Measurements from ENCODE around the gene ZNF134.

The ZNF134 gene

DNA sequence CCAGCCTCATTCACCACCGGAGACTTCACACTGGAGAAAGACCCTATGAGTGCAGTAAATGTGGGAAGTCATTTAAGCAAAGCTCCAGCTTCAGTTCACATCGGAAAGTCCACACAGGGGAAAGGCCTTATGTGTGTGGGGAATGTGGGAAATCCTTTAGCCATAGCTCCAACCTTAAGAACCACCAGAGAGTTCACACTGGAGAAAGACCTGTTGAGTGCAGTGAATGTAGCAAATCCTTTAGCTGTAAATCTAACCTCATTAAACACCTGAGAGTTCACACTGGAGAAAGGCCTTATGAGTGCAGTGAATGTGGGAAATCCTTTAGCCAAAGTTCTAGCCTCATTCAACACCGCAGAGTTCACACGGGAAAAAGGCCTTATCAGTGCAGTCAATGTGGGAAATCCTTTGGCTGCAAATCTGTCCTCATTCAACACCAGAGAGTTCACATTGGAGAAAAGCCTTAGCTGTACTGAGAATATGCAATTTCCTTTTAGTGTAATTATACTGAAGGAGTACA is 27.7 kb downstream of the ZNF134 start:
- no peak for DNase-seq

DNA sequence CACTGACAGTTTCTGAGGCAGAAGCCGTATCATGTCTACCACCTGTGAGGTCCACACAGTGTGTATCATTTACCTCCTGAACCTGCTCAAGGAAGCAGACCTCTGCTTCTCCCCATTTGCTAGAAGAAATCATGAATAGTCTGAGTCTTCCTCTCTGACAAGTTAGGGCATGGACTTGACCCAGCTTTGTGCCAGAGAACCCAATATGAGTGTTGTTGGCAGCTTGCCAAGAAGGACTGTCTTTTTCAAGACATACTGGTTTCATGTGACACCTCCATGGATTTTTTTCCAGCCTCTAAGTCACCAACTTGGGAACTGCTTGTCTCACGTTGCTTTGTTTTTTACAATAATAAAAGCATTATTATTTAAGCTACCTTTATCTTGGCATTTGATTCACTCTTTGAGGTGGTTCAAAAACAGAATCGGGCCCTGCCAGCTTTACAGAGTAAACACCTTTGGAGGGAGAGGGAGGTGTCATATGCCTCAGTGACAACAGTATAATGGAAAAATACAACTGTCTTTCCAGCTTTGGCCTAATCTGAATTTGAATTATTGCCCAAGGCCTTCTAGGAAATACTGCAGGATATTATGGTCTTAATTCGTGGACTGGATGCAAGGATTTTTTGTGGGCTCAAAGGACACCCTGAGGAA is 28.5 kb downstream of the ZNF134 start:
- DNase-seq, result no peak

DNA sequence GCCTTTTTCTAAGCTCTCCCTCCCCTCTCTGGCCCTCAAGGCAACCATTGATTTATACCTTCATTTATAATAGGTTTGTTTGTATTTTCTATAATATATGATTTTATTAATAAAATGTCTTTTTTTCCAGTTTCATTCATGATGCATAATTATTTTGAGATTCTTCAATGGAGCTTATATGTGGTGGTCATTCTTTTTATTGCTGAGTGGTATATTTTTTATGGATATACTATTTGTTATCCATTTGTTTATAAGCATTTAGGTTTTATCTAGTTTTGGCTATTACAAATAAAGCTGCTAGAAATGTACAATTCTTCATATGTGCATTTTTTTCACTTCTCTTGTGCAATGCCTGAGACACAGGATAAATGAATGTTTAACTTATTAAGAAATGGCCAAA is 29.7 kb downstream of the ZNF134 start:
- DNase-seq, result no peak

DNA sequence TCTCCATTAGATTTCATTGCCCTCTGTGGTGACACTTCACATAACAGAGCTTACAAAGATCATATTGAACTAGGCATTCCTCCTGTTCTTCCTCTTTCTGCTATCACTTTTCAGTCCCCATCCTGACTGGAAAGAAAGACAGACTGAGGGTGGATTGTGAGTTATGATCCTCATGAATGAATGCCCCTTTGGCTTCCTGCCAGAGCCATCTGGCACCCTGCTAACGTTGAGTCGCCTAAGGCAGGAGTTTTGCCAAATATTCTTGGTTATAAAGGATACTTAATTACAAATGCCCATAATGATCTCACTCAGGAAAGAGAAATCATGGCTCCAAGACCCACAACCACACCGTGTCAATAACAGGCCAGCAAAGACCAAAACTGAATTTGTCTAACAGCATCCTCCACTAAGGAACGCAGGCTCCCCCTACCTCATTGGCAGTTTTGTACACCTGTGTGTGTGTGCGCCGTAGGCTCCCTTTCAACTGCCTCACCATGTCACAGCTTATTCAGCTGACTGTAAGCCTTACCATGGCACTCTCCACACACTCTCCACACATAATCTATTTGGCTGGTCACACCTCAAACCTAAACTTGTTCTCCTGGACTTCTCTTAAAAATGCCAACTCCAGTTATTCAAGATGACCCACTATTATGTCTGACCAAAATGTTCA is 34.4 kb downstream of the ZNF134 start:
- peak; percentile 19 for DNase-seq

DNA sequence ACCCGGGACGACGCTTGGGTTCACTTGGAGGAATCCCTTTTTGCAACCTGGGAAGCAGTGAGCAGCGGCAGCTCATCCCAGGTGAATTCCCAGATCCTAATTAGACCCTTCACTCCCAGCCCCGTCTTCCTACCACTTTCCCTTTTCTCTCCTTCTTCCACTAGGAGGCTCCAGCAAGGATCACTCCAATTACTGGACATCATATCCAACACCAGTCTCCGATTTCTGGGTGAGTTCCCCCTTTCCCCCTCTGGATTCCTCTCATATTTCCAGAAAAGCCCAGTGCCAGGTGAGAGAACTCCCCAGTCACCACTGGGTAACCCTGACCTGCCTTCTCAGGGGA is 37.6 kb downstream of the ZNF134 start:
- no peak for DNase-seq

DNA sequence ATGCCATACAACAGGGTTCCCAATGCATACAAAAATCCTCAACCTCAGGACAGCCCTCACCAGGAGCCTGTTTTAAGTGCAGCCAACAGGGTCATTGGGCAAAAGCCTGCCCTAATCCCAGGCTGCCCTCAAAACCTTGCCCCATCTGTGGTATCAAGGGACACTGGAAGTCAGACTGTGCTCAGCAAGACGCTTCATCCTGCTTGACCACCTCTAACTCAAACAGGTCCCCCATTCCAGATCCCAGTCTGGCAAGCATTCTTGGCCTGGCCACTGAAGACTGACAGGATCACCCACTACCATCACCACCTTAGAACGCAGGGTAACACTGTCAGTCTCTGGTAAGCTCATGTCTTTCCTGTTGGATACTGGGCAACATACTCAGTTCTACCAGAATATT is 39.6 kb downstream of the ZNF134 start:
- no peak for DNase-seq

- DNase-seq, result no peak
These were observed 41.4 kb downstream of the ZNF134 start for GRCh38 chr19:57655443-57655842.

GRCh38 chr19:57656346-57656745 is 42.3 kb downstream of the ZNF134 start:
- no peak for DNase-seq

- DNase-seq, result peak; percentile 52
These were observed 50.5 kb downstream of the ZNF134 start for GRCh38 chr19:57664269-57665127.

GRCh38 chr19:57665261-57665806 is 51.3 kb downstream of the ZNF134 start:
- DNase-seq, result no peak

DNA sequence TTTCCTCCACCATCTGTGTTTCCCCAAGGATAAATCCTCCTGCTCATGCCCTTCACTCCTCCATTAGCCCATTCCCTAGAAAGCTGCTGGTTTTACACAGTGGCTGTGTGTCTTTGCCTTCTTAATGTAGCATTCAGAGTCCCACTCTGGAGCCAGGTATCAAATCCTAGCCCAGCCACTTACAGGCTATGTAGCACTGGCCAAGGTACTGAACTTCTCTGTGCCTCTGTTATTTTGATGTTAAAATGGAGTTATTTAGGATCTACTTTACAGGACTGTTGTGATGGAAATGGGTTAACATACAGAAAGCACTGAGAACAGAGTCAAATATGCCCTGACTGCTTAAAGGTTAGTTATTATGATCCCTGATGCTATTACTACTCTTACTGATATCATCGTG is 53.2 kb downstream of the ZNF134 start:
- no peak for DNase-seq

- DNase-seq, result no peak
These were observed 54.6 kb downstream of the ZNF134 start, which contains the start of gene ZSCAN4 for GRCh38 chr19:57668635-57669034. TSS of gene ZSCAN4 (plus strand) at chr19:57668935. CDS start at chr19:57676146, 7,211 bp downstream.

- no peak for DNase-seq
These were observed 57.3 kb downstream of the ZNF134 start for GRCh38 chr19:57671124-57671895.

GRCh38 chr19:57672466-57672865 is 58.4 kb downstream of the ZNF134 start:
- no peak for DNase-seq
